ENCODE measurements around the gene CACNB4.
"Not testable (repeated sequence)": the region's sequence is repeated elsewhere in the genome, so short reads cannot be mapped to it uniquely, and the experiment has no call there.

CACNB4 gene

GRCh38 chr2:152098496-152099366 lies at the start of gene CACNB4:
TSS of gene CACNB4 (minus strand) at chr2:152099044.
- FAIRE-seq, result no peak

- FAIRE-seq, result no peak
These were observed 35.8 kb upstream of the CACNB4 start for GRCh38 chr2:152134488-152135280.

GRCh38 chr2:152132306-152132705 lies 33.5 kb upstream of the CACNB4 start:
- peak; percentile 75 for FAIRE-seq

GRCh38 chr2:152127628-152128027 lies 28.8 kb upstream of the CACNB4 start:
- FAIRE-seq, result peak; percentile 53

GRCh38 chr2:152126664-152127063 lies 27.8 kb upstream of the CACNB4 start:
- FAIRE-seq, result no peak

- FAIRE-seq, result peak; percentile 24
These were observed 23.3 kb upstream of the CACNB4 start for GRCh38 chr2:152122161-152122560.

- FAIRE-seq, result no peak
These were observed 21.6 kb upstream of the CACNB4 start for GRCh38 chr2:152120430-152120829.

GRCh38 chr2:152115952-152116351 lies 17.1 kb upstream of the CACNB4 start:
- FAIRE-seq, result no peak

GRCh38 chr2:152114366-152114765 lies 15.5 kb upstream of the CACNB4 start:
- FAIRE-seq, result no peak

GRCh38 chr2:152107140-152107539 lies 8.3 kb upstream of the CACNB4 start:
- not testable (repeated sequence) for FAIRE-seq

- FAIRE-seq, result no peak
These were observed 7.6 kb upstream of the CACNB4 start for GRCh38 chr2:152106464-152106863.

GRCh38 chr2:152103271-152103670 lies 4.4 kb upstream of the CACNB4 start:
- no peak for FAIRE-seq

- FAIRE-seq, result no peak
These were observed 2.1 kb upstream of the CACNB4 start for GRCh38 chr2:152100961-152101360.

GRCh38 chr2:152099367-152100050 lies 665 bp upstream of the CACNB4 start:
- FAIRE-seq, result no peak

GRCh38 chr2:152097801-152098495 lies 896 bp downstream of the CACNB4 start:
- no peak for FAIRE-seq

GRCh38 chr2:152097290-152097800 lies 1.5 kb downstream of the CACNB4 start:
- FAIRE-seq, result no peak

- FAIRE-seq, result no peak
These were observed 3.7 kb downstream of the CACNB4 start for GRCh38 chr2:152095146-152095545.

GRCh38 chr2:152094014-152094413 lies 4.8 kb downstream of the CACNB4 start:
- FAIRE-seq, result no peak

GRCh38 chr2:152093464-152093863 lies 5.4 kb downstream of the CACNB4 start:
- FAIRE-seq, result no peak

- FAIRE-seq, result no peak
These were observed 6.7 kb downstream of the CACNB4 start for GRCh38 chr2:152092095-152092494.

- FAIRE-seq, result not testable (repeated sequence)
These were observed 8.1 kb downstream of the CACNB4 start for GRCh38 chr2:152090726-152091125.

GRCh38 chr2:152089238-152089637 lies 9.6 kb downstream of the CACNB4 start:
- FAIRE-seq, result no peak
